Measurements from ENCODE around the gene IQCH.
"Not testable (repeated sequence)": the region's sequence is repeated elsewhere in the genome, so short reads cannot be mapped to it uniquely, and the experiment has no call there.

IQCH gene

DNA sequence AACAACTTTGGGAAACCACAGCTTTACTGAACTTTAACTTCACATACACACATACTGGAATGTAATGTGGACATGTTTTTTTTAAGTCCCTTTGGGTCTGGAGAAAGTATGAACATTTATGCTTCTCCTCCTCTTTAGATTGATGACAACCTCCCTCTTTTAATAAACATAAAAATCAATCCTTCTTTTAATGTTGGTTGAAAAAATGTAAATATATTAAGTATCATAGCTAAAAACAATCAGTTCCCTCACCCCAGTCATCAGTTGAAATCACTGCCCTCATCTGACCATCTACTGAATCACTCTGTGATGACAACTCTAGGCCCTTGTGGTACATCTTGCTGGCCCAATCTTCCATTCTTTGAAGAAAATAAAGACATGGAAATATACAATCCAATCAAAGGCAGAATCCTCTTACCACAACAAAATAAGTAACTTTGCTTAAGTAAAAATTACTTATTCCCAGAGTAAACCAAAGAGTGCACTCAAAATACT, 6.5 kb upstream of the IQCH start:
- no peak for DNase-seq

DNA sequence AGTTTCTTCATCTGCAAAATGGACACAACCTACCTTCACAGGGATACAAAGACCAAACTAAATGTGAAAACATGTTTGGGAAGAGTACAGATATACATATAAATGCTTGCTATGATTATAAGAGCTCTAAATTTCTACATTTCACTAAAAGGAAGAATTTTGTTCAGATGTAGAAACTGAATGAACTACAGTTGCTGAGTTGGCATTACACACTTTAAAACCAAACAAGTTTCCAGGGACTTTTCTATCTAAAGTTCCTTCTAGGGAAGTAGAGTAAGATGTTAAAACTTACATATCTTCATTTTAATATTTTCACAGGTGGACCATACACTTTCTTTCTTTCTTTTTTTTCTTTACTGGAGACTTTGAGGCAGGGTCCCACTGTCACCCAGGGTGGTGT, 4.8 kb upstream of the IQCH start:
- DNase-seq, result no peak

DNA sequence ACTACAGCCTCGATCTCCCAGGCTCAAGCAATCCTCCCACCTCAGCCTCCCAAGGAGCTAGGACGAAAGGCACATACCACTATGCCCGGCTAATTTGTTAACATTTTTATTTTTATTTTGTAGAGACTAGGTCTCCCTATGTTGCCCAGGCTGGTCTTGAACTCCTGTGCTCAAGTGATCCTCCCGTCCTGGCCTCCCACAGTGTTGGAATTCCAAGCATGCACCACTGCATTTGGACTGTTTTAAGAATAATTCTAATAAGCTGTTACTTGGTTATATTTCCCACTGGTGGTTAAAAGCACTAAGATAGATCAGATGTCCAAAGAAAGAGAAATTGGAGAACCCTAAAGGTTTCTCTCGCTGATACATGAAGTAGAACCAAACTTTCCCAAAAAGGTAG, 3.3 kb upstream of the IQCH start:
- DNase-seq, result no peak

DNA sequence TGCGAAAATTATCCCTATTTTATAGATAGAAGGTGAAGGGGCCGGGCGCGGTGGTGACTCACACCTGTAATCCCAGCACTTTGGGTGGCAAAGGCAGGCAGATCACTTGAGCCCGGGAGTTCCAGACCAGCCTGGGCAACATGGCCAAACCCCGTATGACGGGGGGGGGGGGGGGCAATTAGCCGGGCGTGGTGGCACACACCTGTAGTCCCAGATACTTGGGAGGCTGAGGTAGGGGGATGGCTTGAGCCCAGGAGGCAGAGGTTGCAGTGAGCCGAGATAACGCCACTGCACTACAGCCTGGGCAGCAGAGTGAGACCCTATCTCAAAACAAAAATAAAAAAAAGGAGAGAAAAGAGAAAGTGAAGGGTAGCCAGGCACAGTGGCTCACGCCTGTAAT, 1.5 kb upstream of the IQCH start:
- no peak for DNase-seq

DNA sequence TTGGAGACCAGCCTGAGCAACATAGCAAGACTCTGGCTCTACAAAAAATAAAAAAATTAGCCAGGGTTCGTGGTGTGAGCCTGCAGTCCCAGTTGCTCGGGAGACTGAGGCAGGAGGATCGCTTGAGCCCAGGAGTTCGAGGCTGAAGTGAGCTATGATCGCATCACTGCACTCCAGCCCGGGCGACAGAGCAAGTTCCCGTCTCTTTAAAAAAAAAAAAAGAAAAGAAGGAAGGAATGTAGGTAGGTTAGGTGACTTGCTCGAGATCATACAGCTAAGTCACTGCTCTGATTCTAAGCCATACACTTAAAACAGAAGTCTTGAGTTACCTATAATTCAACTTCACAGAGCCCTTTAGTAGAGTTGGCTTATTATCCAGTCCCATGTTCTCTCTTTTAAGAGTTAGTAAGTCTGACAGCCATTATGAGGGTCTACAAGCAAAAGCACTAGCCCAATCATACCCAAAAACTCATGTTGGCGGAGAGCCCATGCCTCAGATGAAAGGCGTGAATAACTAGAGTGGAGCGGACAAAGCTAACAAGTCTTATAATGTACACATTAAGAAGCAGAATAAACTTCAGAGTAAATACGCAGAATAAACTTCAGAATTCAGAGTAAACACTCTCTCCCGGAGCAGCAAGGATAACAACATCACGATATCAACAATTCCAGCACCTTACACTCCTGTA, 893 bp upstream of the IQCH start:
- DNase-seq, result no peak

DNA sequence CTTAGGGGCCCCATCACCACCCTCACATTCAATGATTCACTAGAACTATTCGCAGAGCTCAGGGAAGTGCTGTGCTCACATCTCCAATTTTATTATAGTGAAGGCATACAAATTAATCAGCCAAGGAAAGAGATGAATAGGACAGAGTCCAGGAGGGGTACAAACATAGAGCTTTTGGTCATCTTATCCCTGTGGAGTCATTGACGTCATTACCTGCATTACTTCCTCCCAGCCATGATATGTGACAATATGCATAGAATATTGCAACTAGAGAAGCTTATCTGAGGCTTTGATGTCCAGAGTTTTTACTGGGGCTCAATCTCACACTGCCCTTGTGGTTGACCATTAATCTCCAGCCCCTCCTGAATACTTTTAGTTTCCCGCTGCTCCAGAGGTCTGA, 1.5 kb downstream of the IQCH start:
- DNase-seq, result no peak

DNA sequence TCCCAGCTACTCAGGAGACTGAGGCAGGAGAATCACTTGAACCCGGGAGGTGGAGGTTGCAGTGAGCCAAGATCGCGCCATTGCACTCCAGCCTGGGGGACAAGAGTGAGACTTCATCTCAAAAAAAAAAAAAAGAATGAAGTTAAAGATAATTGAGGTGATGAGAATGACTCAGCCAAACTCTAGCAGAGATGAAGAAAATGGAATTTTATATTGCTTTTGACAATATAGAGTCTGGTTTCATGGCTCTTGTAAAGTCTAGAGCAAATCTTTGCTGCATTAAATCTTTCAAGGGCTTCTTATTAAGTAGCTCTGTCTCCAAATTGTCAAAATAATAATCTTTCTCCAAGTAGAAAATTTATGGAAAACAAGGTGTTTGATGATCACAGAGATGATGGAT, 3.8 kb downstream of the IQCH start:
- DNase-seq, result not testable (repeated sequence)

DNA sequence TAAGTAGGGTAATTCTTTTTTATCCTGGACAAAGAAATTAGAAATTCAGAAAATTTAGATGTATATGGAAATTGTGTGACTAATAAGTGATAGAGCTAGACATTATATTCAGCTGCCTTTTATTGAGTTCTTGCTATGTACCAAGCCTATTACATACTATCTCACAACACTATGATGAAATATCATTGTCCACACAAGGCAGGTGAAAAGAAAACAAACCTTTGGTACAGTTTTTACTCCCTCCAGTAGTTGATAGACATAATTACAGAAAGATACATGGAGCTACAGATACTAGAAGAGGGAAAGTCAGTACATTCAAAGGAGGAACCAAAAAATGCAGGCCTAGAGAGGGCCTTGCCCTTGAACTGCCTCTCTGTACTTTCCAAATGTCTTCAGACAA, 4.8 kb downstream of the IQCH start:
- no peak for DNase-seq

DNA sequence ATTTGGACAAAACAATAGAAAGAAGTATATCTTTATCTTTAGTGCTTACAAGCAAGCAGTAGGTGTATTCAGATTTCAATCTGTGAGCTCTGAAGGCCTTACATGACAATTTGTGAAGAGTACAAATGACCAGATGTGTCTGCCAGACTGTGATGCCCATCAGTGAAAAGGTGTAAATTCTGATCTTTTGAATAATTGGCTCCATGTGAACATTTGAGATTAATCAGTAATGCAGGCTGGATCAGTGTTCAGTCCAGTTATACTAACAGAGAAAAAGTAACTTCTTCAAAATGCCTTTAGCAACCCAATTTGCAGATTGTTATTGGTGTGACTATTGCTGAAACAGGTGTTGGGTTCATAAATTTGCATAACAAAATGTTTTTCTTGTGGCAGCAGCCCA, 5.2 kb downstream of the IQCH start:
- DNase-seq, result no peak

DNA sequence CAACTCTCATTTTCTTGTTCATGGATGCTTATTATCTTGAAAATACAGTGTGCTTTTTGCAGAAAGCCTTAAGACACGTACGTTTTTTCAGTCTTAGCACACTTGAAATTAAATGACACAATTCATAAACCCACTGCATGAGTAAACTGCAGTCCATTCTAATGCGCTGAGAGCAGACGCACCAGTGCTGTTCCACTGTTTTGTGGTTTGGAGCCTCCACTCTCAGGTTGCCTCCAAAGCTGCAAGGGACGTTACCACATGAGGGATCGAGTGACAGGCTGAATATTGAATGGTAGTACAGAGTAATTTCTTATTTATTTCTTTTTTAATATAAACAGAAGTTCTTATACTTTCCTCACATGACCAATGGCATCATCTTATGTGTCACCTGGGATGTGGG, 12.3 kb downstream of the IQCH start:
- no peak for DNase-seq

DNA sequence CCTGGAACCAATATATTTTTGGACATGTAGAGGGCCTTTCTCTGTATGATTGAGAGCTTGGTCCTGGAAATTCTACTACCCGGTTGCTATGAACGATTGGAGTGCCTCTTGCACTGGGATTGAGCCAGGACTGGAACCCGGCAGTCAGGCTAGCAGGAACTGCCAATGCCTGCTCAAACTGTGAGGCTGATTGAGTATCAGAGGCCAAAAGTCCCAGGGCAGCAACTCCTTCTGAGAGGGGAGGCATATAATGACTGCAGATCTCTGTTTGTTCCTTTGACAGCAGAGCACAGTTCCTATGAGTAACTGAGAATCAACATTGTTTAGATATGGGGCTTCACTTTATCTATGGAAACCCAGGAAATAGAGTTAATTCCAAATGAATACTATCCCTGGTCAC, 12.9 kb downstream of the IQCH start:
- no peak for DNase-seq

DNA sequence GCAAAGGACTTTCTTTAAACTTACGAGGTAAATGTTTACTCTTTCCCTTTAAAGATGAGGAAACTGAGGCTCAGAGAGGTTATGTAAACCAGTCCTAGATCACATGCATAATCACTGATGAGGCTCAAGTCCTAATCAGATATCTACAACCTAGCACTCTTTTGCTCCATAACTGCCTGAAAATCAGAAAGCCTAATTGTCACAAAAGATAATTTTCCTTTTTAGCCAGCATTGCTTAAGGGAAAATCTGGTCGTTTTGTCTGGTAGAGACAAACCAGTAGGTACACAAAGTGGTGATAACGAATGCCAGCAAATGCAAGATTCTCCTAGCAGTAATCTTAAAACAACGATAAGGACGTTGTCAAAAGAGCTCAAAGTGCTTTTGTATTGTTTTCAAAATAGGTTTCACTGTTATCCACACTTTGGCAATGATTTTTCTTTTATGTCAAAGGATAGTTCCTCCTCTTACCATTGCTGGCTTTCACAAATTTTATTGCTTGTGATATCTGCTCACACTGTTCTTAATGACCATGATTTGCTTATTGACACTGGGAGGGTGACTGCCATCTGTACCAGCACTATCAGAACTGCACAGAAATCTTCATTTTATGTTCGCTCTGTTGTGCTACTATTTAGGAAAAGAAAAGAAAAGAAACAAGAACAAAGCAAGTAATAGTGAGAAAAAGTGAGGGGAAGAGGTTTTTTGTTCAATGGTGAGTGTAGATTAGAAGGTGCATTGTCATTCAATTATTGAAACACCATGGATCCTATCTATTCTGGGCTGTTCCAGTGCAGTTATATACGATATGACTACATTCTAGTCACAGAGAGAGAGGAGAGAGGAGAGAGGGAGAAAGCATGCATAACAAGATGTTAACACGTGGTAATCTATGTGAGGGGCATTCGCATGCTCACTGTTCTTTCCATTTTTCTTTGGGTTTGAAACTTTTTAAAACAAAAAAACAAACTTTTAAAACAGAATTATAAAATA, 13.7 kb downstream of the IQCH start:
- no peak for DNase-seq

DNA sequence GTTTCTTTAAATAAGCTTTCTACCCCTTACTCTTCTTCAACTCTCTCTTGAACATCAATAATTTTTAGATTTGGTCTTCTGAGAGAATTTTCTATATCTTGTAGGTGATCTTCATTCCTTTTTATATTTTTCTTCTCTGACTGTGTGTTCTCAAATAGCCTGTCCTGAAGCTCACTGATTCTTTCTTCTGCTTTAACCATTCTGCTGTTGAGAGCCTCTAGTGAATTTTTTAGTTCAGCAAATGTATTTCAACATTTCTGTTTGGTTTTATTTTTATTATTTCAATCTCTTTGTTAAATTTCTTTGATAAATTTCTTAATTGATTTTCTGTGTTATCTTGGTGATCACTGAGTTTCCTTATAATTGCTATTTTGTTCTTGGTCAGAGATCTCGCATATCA, 19.6 kb downstream of the IQCH start:
- DNase-seq, result no peak

DNA sequence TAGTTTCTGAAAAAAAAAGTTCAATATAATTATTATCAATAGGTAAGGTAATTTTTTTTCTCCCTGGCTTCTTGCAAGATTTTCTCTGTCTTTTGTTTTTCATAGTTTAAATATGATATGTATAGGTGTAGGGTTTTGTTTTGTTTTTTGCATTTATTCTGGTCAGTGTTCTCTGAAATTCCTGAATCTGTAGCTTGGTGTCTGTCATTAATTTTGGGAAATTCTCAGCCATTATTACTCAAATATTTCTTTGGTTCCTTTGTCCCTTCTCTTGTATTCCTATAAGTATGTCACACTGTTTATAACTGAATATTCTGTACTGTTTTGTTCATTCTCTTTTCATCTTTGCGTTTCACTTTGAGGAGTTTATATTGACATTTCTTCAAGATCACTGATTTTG, 22.1 kb downstream of the IQCH start:
- no peak for DNase-seq

DNA sequence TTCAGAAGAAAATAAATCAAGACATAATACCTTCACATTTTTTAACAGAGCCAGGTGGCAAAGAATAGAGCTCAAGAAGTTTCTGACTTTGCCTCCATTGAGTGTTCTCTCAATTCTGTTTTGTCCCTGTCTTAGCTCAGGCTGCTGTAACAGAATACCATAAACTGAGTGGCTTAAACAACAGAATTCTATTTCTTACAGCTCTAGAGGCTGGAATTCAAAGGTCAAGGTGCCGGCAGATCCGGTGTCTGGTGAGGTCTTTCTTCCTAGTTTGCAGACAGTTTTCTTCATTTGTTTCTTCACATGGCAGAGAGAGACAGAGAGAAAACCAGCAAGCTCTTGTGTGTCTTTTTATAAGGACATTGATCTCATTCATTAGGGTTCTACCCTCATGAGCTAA, 25.6 kb downstream of the IQCH start:
- DNase-seq, result no peak

DNA sequence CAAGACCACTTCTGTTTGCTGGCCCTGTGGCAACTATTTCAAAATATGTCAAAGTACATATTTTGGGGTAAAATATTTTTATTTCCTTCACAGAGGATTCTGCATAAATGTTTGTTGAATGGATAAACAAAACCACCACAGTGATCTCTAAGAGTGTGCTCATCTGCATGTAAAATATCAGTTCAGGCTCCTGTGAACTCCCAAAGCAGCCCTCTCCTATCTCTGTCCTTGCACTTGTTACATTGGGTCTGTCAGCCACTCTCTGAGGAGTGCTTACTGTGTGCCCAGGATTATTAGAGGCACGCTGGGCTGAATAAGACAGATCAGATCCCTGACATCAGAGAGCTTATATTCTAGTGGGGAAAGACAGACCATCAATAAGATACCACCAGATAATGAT, 27.1 kb downstream of the IQCH start:
- no peak for DNase-seq

DNA sequence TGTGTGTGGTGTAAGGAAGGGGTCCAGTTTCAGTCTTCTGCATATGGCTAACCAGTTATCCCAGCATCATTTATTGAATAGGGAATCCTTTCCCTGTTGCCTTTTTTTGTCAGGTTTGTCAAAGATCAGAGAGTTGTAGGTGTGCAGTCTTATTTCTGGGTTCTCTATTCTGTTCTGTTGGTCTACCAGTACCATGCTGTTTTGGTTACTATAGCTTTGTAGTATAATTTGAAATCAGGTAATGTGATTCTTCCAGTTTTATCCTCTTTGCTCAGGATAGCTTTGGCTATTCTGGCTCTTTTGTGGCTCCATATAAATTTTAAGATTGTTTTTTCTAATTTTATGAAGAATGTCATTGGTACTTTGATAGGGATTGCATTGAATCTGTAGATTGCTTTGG, 31.0 kb downstream of the IQCH start:
- DNase-seq, result not testable (repeated sequence)

DNA sequence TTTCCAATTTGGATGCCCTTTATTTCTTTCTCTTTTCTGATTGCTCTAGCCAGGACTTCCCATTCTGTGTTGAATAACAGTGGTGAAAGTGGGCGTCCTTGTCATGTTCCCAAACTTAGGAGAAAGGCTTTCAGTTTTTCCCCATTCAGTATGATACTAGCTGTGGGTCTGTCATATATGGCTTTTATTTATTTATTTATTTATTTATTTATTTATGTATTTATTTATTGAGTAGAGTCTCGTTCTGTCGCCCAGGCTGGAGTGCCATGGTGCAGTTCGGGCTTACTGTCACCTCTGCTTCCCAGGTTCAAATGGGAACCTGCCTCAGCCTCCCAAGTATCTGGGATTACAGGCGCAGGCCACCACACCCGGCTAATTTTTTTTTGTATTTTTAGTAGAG, 31.8 kb downstream of the IQCH start:
- not testable (repeated sequence) for DNase-seq

DNA sequence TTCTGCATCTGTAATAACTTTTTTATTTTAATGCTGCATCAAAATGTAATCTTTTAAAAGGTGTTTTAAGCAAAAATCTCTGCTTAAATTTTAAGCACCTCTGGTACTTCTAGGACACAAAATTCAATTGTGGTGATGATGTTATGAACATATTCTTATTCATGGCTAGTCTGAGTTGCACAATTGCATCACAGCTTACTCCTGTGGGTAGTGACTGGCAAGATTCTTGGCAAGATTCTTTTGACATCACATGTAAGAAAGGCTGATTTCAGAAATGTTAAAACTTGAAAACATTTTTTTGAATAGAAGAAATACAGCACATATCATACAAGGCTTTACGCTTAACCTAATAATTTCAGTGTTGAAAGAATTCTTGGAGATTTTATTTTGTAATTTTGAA, 35.7 kb downstream of the IQCH start:
- no peak for DNase-seq

DNA sequence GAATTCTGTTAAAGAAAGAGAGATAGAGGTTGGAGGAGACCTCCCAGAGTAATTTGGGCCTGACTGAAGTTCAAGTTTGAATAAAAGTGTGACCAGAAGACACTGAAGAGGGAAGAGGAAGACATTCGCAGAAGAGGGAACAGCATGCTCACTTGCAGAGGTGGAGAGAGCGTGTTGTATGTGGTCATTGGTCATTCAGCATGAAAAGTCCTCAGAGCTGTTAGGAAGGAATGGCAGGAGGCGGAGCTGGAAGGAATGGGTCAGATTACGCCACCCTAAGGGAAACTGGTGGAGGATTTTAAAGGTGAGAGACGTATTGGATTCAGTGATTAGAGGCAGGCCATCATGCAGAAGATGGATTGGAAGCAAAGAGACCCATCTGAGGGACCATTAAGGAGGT, 41.6 kb downstream of the IQCH start:
- DNase-seq, result no peak

DNA sequence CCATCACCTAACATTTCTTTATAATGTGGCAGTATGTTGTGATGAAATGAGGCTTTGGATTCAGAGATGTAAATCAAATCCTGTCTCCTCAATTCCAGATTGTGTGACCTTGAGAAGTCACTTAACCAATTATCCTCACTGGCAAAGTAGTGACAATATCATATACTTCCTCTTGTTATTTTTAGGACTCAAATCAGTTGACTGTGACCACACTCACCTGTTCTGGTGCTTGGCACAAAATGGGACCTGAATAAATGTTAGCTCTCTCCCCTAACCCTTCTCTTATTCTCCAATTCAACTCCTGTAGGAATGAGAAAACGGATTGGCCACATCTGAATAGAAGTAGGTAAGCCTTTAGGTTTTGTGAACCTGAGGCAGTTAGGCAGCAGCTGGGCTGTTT, 42.1 kb downstream of the IQCH start:
- DNase-seq, result no peak

DNA sequence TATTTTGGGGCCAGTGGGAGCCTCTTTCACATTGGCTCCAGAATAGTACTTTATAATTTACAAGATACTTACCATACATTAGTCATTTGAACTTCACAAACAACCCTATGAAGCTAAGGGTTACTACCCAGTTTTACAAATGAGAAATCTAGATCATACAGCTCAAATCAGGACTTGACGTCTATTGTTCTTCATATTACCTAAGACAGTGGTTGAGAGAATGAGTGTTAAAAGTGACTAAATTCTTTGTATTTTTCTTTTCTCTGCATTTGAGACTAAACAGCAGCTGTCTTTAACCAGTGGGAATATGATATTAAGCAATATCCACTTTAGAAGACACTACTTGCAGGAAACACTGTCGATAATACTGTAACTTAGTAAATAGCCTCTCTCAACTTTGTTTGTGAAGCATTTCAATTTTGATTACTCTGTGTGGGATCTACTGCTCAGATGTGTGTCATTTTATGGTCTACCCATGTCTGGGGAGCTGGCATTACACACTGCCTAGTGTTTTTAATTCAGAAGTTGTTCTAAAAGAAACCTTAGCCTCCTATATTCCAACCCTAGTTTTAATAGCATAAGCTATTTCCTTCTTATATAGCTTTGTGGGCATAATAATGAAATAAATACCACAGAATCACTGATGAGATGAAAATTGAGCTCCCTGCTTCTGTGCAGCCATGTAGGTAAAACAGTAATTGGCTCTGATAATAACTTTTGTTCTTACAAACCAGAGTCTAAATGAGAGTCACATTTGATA, 45.9 kb downstream of the IQCH start:
- no peak for DNase-seq

All from effector CD8-positive, alpha-beta T cell (primary cell).